B cell (primary cell): ENCODE results near the gene BAHCC1. TPM values are rescaled to one million over a fixed set of nuclear protein-coding genes. Genes with fewer than 3 reads are reported as not detected.

Experiments
- ATAC-seq: fragments of 200-7000 bp; cut with Tn5 transposase; one replicate; pipeline ENCODE4 v1.10.0; 2021; ENCODE audit warnings: low read depth, mild to moderate bottlenecking, moderate number of reproducible peaks, moderate library complexity
- CTCF ChIA-PET: fragments of 350-600 bp; sonication (Branson Sonifier 250); formaldehyde crosslinking; loops from one replicate; lab custom pipeline; 2021; ENCODE audit warnings: antibody characterized with exemption, inconsistent platforms; lab: Charles Lee
- POLR2A ChIA-PET: fragments of 350-600 bp; sonication (Branson Sonifier 250); formaldehyde crosslinking; loops from one replicate; lab custom pipeline; 2021; ENCODE audit warnings: antibody characterized with exemption; lab: Charles Lee
- DNase-seq: peaks from one replicate; pipeline ENCODE4 v3.0.0; 2013
- H2AFZ ChIP-seq: 2 replicates; pipeline ENCODE4 v1.6.1; 2012; ENCODE audit warnings: mild to moderate bottlenecking, low read depth, low read length; ENCODE audit not compliant: insufficient read depth, poor library complexity, severe bottlenecking
- H3K27ac ChIP-seq, 2 donors: 1 replicate in 1 of 2; 2 replicates in 1 of 2; pipeline ENCODE4 v1.5.1; 2012 to 2013; ENCODE audit warnings: low read length in 2 of 2, mild to moderate bottlenecking in 2 of 2, moderate library complexity in 1 of 2
- H3K27me3 ChIP-seq, 4 experiments: fragments of 200-600 bp in 1 of 4; sonication (generic) in 1 of 4; replicated peaks in 1 of 4; 1 replicate in 2 of 4; 2 replicates in 2 of 4; pipeline versions ENCODE4 v1.6.1 to v1.7.0; 2013 to 2016; ENCODE audit warnings: low read length in 3 of 4, mild to moderate bottlenecking in 2 of 4, mixed read lengths in 1 of 4, moderate library complexity in 1 of 4; ENCODE audit not compliant: insufficient read depth in 4 of 4, control insufficient read depth in 3 of 4; ENCODE audit errors: control extremely low read depth in 1 of 4
- H3K36me3 ChIP-seq, 2 experiments: replicated peaks in 1 of 2; 1 replicate in 1 of 2; 2 replicates in 1 of 2; pipeline versions ENCODE4 v1.6.1 to v1.7.1; 2013; ENCODE audit warnings: low read length in 1 of 2; ENCODE audit not compliant: insufficient read depth in 2 of 2, control insufficient read depth in 1 of 2; ENCODE audit errors: control extremely low read depth in 1 of 2, extremely low read depth in 1 of 2
- H3K4me1 ChIP-seq, 2 donors: fragments of 200-600 bp in 1 of 2; sonication (generic) in 1 of 2; 1 replicate in 1 of 2; 2 replicates in 1 of 2; pipeline versions ENCODE4 v1.5.1 to v1.6.1; 2013 to 2017; ENCODE audit warnings: low read length in 2 of 2; ENCODE audit not compliant: control insufficient read depth in 2 of 2, insufficient read depth in 2 of 2
- H3K4me2 ChIP-seq: replicated peaks from 2 replicates; pipeline ENCODE3; 2012; ENCODE audit warnings: mild to moderate bottlenecking, low read depth, low read length; ENCODE audit not compliant: poor library complexity, severe bottlenecking
- H3K4me3 ChIP-seq, 5 experiments: fragments of 200-600 bp in 1 of 5; sonication (generic) in 1 of 5; 1 replicate in 3 of 5; 2 replicates in 2 of 5; pipeline versions ENCODE4 v1.5.1 to v1.7.0; 2011 to 2016; ENCODE audit warnings: low read length in 4 of 5, mild to moderate bottlenecking in 4 of 5, low read depth in 2 of 5, control low read depth in 1 of 5, moderate library complexity in 1 of 5; ENCODE audit not compliant: insufficient read depth in 1 of 5; ENCODE audit errors: control extremely low read depth in 1 of 5, extremely low read depth in 1 of 5
- H3K79me2 ChIP-seq: fragments of 200-600 bp; sonication (generic); one replicate; pipeline ENCODE4 v1.6.0; 2016; ENCODE audit warnings: low read length; ENCODE audit not compliant: control insufficient read depth, insufficient read depth
- H3K9ac ChIP-seq: fragments of 200-600 bp; sonication (generic); 2 replicates; pipeline ENCODE4 v1.6.1; 2017; ENCODE audit warnings: mild to moderate bottlenecking, low read length, moderate library complexity
- H3K9me3 ChIP-seq, 3 donors: one replicate each; pipeline versions ENCODE4 v1.6.1 to v1.7.1; 2013; ENCODE audit warnings: low read length in 2 of 3; ENCODE audit not compliant: control insufficient read depth in 2 of 3, insufficient read depth in 1 of 3; ENCODE audit errors: control extremely low read depth in 1 of 3
- H4K20me1 ChIP-seq: 2 replicates; pipeline ENCODE4 v1.6.0; 2012; ENCODE audit warnings: mild to moderate bottlenecking, low read length; ENCODE audit not compliant: insufficient read depth, control insufficient read depth, poor library complexity, severe bottlenecking
- H3K27ac Mint-ChIP-seq: one replicate; pipeline ENCODE4 v1.8.0; 2021; ENCODE audit warnings: mixed read lengths
- H3K27me3 Mint-ChIP-seq: one replicate; pipeline ENCODE4 v1.8.0; 2021; ENCODE audit warnings: mixed read lengths
- H3K4me1 Mint-ChIP-seq: one replicate; pipeline ENCODE4 v1.8.0; 2021; ENCODE audit warnings: mixed read lengths
- H3K4me3 Mint-ChIP-seq: one replicate; pipeline ENCODE4 v1.8.0; 2021; ENCODE audit warnings: mixed read lengths
- H3K9me3 Mint-ChIP-seq: one replicate; pipeline ENCODE4 v1.8.0; 2022; ENCODE audit warnings: mixed read lengths; ENCODE audit not compliant: insufficient read depth
- CTCF ChIP-seq: fragments of 200-600 bp; IDR thresholded peaks from one replicate; pipeline ENCODE4 v1.8.0; 2022; ENCODE audit warnings: antibody characterized with exemption, mild to moderate bottlenecking
- EZH2 ChIP-seq: IDR thresholded peaks from 2 replicates; pipeline ENCODE4 v1.6.1; 2012; ENCODE audit warnings: borderline replicate concordance, low read depth, mild to moderate bottlenecking, moderate library complexity, low read length; ENCODE audit not compliant: insufficient read depth, poor library complexity, severe bottlenecking
- WGBS: methylation state at CpG from one replicate; pipeline ENCODE4 v1.1.5; 2013; ENCODE audit warnings: missing lambda C conversion rate; ENCODE audit not compliant: insufficient coverage; 5-methylcytosine and 5-hydroxymethylcytosine counted together
- intact Hi-C: fragments of 100-400 bp; cut with micrococcal nuclease; formaldehyde crosslinking; loops from one replicate; pipeline ENCODE4 v1.10.0; 2022
- polyA plus RNA-seq: library from polyadenylated mRNA; depleted of rRNA; stranded (reverse); fragments of >200 nt; gene quantifications from 2 replicates; pipeline ENCODE4 v1.2.3, GENCODE V29; 2012
- total RNA-seq, 2 donors: library from RNA; stranded (reverse); fragments of 120-200 nt in 1 of 2; gene quantifications; 1 replicate in 1 of 2; 2 replicates in 1 of 2; pipeline versions ENCODE4 v1.2.3 to v1.2.4, GENCODE V29; 2013 to 2022

Gene BAHCC1
- total and polyA plus RNA-seq, 2 donors (not counting 1 experiment from before 2014, with no cell fraction given), result 0.12 to 0.48 TPM

GRCh38 chr17:81447331-81447933, 52.2 kb downstream of the BAHCC1 start:
- DNase-seq (no peak), ATAC-seq (no peak)
- H3K27ac Mint-ChIP-seq, result no peak overlapping the region
- Histone ChIP-seq H3K4me3 (no peak overlapping the region), H3K9ac (no peak overlapping the region), H3K27me3 (peaks cover 0 to 17% (median under 1%) of the 10 kb centered on the region in 4 experiments), H3K4me1 (peaks cover 0 to 2% of the 10 kb centered on the region in 2 donors), H3K36me3 (no peaks in the 10 kb centered on the region), H2AFZ (no peak overlapping the region), H3K27ac (no peak overlapping the region), H3K4me2 (no peak overlapping the region), H4K20me1 (no peaks in the 10 kb centered on the region), H3K9me3 (no peaks in the 10 kb centered on the region), H3K79me2 (no peaks in the 10 kb centered on the region)
- CTCF ChIA-PET, result no interaction called here
- H3K27me3 Mint-ChIP-seq, result no peaks in the 10 kb centered on the region
- WGBS, result 89% methylated on average over 24 of the region's 25 CpGs
- no peak overlapping the region for H3K4me3 Mint-ChIP-seq
- H3K4me1 Mint-ChIP-seq, result no peaks in the 10 kb centered on the region
- intact Hi-C loops, result no loop called here
- TF ChIP-seq CTCF, result no peak
- TF ChIP-seq EZH2, result no peak
- POLR2A ChIA-PET, result no interaction called here
- H3K9me3 Mint-ChIP-seq, result no peaks in the 10 kb centered on the region

GRCh38 chr17:81448442-81448841, 53.2 kb downstream of the BAHCC1 start:
- POLR2A ChIA-PET, result no interaction called here
- H3K9me3 ChIP-seq, result no peaks in the 10 kb centered on the region
- H3K27ac Mint-ChIP-seq, result no peak overlapping the region
- H2AFZ ChIP-seq, result no peak overlapping the region
- peaks cover 9 to 12% of the 10 kb centered on the region in 2 donors for H3K4me1 ChIP-seq
- H3K4me2 ChIP-seq, result no peak overlapping the region
- H3K4me1 Mint-ChIP-seq, result peaks cover 5% of the 10 kb centered on the region
- DNase-seq (no peak), ATAC-seq (no peak)
- no peaks in the 10 kb centered on the region for H3K36me3 ChIP-seq
- H3K27me3 ChIP-seq, result peaks cover 0 to 27% (median 6%) of the 10 kb centered on the region in 4 experiments
- intact Hi-C loops, result no loop called here
- no peaks in the 10 kb centered on the region for H4K20me1 ChIP-seq
- no peak overlapping the region for H3K27ac ChIP-seq
- H3K9me3 Mint-ChIP-seq, result no peaks in the 10 kb centered on the region
- TF ChIP-seq CTCF (no peak), EZH2 (no peak)
- CTCF ChIA-PET, result no interaction called here
- no peak overlapping the region for H3K4me3 ChIP-seq
- no peak overlapping the region for H3K4me3 Mint-ChIP-seq
- WGBS, result 50% methylated on average over 25 of the region's 25 CpGs
- H3K79me2 ChIP-seq, result no peaks in the 10 kb centered on the region
- H3K9ac ChIP-seq, result no peak overlapping the region
- H3K27me3 Mint-ChIP-seq, result peaks cover 4% of the 10 kb centered on the region
